Fibroblast of pulmonary artery (primary cell): ENCODE results near the gene ATG9B.

Experiments
- DNase-seq: peaks from one replicate; pipeline ENCODE4 v3.0.0-alpha.2; 2010; ENCODE audit warnings: low read depth
- H3K4me3 ChIP-seq: replicated peaks from 2 replicates; pipeline ENCODE4 v1.5.1; 2011; ENCODE audit warnings: low read depth, mild to moderate bottlenecking, control low read depth, low read length, moderate library complexity
- CTCF ChIP-seq: IDR thresholded peaks from 2 replicates; pipeline ENCODE4 v1.5.1; 2011; ENCODE audit warnings: mild to moderate bottlenecking, control low read depth, low read length, inconsistent platforms; ENCODE audit errors: missing control alignments

ATG9B gene

DNA sequence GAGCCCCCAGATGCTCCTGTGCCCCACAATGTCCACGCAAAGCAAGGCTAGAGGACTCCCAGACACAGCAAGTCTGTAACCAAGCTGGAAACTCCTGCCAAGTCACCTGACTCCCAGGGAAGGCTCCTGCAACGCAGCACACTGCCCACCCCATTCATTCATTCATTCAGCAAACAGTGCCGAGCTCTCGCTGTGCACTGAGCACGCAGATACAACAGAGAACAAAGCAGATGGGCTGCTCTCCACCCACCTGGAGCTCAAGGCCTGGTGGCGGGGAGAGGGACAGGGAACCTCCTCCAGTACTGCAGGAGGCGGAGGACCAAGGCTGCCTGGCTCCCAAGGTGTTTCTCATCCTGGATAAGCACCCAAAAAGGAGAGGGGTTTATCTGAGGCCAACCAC lies 54.8 kb downstream of the ATG9B start:
- no peak for DNase-seq
- TF ChIP-seq CTCF: no peak
- H3K4me3 ChIP-seq: no peak overlapping the region

GRCh38 chr7:150968734-150969372 lies 55.4 kb downstream of the ATG9B start:
- H3K4me3 ChIP-seq: no peak overlapping the region
- DNase-seq: no peak
- no peak for TF ChIP-seq CTCF

DNA sequence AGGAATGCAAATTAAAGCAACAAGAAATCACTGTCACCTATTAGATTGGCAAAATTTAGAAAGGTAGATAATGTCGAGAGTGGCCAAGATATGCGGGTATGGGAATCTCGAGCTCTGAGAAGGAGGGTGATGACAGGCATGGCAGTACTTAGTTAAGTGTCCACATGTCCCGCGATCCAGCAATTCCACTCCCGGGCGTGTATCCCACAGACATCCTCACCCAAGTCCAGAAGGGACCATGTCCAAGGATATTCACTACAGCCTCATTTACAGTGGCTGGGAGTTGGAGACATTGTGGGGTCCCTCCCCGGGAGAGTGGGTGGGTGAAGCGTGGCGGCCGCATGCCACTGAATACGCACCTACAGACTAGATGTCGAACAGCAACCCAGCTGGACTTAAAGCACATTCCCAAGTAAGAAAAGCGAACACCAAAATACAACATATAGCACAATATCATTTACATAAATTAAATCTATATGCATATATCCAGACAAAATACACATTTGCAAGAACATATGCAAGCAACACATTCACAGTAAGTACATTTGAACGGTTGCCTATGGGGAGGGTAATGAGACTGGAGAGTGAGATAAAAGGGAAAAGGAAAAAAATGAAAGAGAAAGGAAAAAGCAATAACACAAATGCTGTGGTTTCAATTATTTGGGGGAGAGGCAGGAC lies 56.1 kb downstream of the ATG9B start:
- TF ChIP-seq CTCF: no peak
- DNase-seq: no peak
- no peak overlapping the region for H3K4me3 ChIP-seq

- no peak for TF ChIP-seq CTCF
- DNase-seq: no peak
- no peak overlapping the region for H3K4me3 ChIP-seq
Observed at GRCh38 chr7:150967349-150967748, 56.9 kb downstream of the ATG9B start.

- peak; percentile 14 for TF ChIP-seq CTCF
- no peak overlapping the region for H3K4me3 ChIP-seq
- DNase-seq: no peak
Observed at GRCh38 chr7:150966002-150966401, 58.3 kb downstream of the ATG9B start.

- H3K4me3 ChIP-seq: no peak overlapping the region
- no peak for TF ChIP-seq CTCF
Observed at GRCh38 chr7:150965273-150965830, 58.9 kb downstream of the ATG9B start.

More at GRCh38 chr7:150965273-150965830, 58.9 kb downstream of the ATG9B start:
- DNase-seq: no peak
